Measurements from ENCODE around the gene SELENON.

- TF ChIP-seq CTCF (IDR thresholded peaks at IDR 0.05) (no peak), POLR2AphosphoS5 (IDR thresholded peaks at IDR 0.05) (no peak), EP300 (IDR thresholded peaks at IDR 0.05) (no peak)
Measured at GRCh38 chr1:25821630-25822091, 21.7 kb downstream of the SELENON start.
